B cell (primary cell): Measurements from ENCODE around the gene LRRC8D.

Experiments
- EZH2 ChIP-seq: IDR thresholded peaks from 2 replicates; pipeline ENCODE4 v1.6.1; 2012; ENCODE audit warnings: borderline replicate concordance, low read depth, mild to moderate bottlenecking, moderate library complexity, low read length; ENCODE audit not compliant: insufficient read depth, poor library complexity, severe bottlenecking
- TF ChIP-seq, protein P1 (sequence below): fragments of 200-600 bp; IDR thresholded peaks from one replicate; pipeline ENCODE4 v1.8.0; 2022; ENCODE audit warnings: antibody characterized with exemption, mild to moderate bottlenecking

GRCh38 chr1:89971600-89971999, 150.8 kb downstream of the LRRC8D start:
- TF ChIP-seq, protein P1, sequence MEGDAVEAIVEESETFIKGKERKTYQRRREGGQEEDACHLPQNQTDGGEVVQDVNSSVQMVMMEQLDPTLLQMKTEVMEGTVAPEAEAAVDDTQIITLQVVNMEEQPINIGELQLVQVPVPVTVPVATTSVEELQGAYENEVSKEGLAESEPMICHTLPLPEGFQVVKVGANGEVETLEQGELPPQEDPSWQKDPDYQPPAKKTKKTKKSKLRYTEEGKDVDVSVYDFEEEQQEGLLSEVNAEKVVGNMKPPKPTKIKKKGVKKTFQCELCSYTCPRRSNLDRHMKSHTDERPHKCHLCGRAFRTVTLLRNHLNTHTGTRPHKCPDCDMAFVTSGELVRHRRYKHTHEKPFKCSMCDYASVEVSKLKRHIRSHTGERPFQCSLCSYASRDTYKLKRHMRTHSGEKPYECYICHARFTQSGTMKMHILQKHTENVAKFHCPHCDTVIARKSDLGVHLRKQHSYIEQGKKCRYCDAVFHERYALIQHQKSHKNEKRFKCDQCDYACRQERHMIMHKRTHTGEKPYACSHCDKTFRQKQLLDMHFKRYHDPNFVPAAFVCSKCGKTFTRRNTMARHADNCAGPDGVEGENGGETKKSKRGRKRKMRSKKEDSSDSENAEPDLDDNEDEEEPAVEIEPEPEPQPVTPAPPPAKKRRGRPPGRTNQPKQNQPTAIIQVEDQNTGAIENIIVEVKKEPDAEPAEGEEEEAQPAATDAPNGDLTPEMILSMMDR: no peak
- TF ChIP-seq EZH2: no peak
